ENCODE results near the gene CPNE5.

- no peak for TF ChIP-seq CTCF (conservative IDR thresholded peaks at IDR 0.05; ENCODE audit: low read depth, low read length)
- no peak for TF ChIP-seq EZH2 (IDR thresholded peaks at IDR 0.05; ENCODE audit: low read length, unreplicated experiment)
- no peak for TF ChIP-seq EZH2phosphoT487 (IDR thresholded peaks at IDR 0.05; ENCODE audit: borderline replicate concordance, low read length)
These were observed 63.1 kb downstream of the CPNE5 start for GRCh38 chr6:36776167-36776566.
